Mammary epithelial cell (primary cell): ENCODE data around the gene P2RY11.

Source experiments
- EZH2 ChIP-seq: IDR thresholded peaks from 2 replicates; pipeline ENCODE4 v1.6.1; 2012; ENCODE audit warnings: low read length, inconsistent platforms, borderline replicate concordance
- TF ChIP-seq, protein P1 (sequence below), 2 donors: IDR thresholded peaks in 1 of 2; conservative IDR thresholded peaks in 1 of 2; 2 replicates each; pipeline ENCODE4 v1.5.1; 2011 to 2012; ENCODE audit warnings: inconsistent platforms in 2 of 2, low read length in 2 of 2, mild to moderate bottlenecking in 2 of 2, control low read depth in 1 of 2, low read depth in 1 of 2; ENCODE audit not compliant: insufficient read depth in 1 of 2; ENCODE audit errors: extremely low read depth in 1 of 2

DNA sequence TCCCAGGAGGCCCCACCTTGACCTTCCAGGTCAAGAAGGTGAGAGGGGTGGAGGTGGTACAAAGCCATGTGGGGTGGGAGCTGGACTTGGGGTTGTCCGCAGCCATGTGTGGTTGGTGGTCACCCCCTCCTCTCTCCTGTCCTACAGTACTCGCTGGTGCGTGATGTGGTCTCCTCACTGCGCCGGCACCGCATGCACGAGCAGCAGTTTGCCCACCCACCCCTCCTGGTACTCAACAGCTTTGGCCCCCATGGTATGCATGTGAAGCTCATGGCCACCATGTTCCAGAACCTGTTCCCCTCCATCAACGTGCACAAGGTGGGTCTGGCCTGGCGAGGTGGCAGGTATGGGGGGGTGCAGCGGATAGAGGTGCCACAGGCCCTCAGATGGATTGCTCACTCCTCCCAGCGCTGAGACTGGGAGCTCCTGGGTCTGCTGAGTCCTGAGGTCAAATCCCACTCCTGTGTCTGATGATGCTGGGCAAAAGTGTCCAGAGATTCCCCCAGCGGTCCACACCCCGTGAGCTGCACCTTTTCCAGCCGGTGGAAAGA, 3.6 kb upstream of the P2RY11 start:
- TF ChIP-seq, protein P1, sequence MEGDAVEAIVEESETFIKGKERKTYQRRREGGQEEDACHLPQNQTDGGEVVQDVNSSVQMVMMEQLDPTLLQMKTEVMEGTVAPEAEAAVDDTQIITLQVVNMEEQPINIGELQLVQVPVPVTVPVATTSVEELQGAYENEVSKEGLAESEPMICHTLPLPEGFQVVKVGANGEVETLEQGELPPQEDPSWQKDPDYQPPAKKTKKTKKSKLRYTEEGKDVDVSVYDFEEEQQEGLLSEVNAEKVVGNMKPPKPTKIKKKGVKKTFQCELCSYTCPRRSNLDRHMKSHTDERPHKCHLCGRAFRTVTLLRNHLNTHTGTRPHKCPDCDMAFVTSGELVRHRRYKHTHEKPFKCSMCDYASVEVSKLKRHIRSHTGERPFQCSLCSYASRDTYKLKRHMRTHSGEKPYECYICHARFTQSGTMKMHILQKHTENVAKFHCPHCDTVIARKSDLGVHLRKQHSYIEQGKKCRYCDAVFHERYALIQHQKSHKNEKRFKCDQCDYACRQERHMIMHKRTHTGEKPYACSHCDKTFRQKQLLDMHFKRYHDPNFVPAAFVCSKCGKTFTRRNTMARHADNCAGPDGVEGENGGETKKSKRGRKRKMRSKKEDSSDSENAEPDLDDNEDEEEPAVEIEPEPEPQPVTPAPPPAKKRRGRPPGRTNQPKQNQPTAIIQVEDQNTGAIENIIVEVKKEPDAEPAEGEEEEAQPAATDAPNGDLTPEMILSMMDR (conservative IDR thresholded peaks at IDR 0.05 in 1 of 2, IDR thresholded peaks at IDR 0.05 in 1 of 2; ENCODE audit: extremely low read depth in 1 of 2, insufficient read depth in 1 of 2, low read depth in 1 of 2, low read length in 2 of 2), result no peak
- no peak for TF ChIP-seq EZH2
